ENCODE measurements around the gene SNCB.
A peak's percentile ranks its signal among the peaks of the same experiment; 100 is the strongest.

SNCB gene

GRCh38 chr5:176596689-176597416 lies 33.5 kb downstream of the SNCB start:
- H3K4me3 ChIP-seq (ENCODE audit: severe bottlenecking): no peak overlapping the region
- peak; percentile 28 for TF ChIP-seq CTCF (IDR thresholded peaks at IDR 0.05; ENCODE audit: poor library complexity, severe bottlenecking)
- DNase-seq (ENCODE audit: low spot score): peak; percentile 70
- H3K4me1 ChIP-seq (ENCODE audit: insufficient read depth, poor library complexity, severe bottlenecking): no peaks in the 10 kb centered on the region
- ATAC-seq (ENCODE audit: low read depth): peak; percentile 18; the same call in 1 of the 3 replicates
- no peaks in the 10 kb centered on the region for H3K27me3 ChIP-seq (ENCODE audit: insufficient read depth, poor library complexity, severe bottlenecking)
- no peaks in the 10 kb centered on the region for H3K9me3 ChIP-seq (ENCODE audit: severe bottlenecking)
- no peaks in the 10 kb centered on the region for H3K36me3 ChIP-seq (ENCODE audit: low read depth)
- H3K27ac ChIP-seq (ENCODE audit: poor library complexity, severe bottlenecking): no peak overlapping the region

- Histone ChIP-seq H3K27ac (ENCODE audit: poor library complexity, severe bottlenecking) (no peak overlapping the region), H3K4me3 (ENCODE audit: severe bottlenecking) (no peak overlapping the region)
- no peak for ATAC-seq (ENCODE audit: low read depth)
Observed at GRCh38 chr5:176596069-176596644, 34.2 kb downstream of the SNCB start.

GRCh38 chr5:176595386-176595943 lies 34.9 kb downstream of the SNCB start:
- H3K4me1 ChIP-seq (ENCODE audit: insufficient read depth, poor library complexity, severe bottlenecking): no peaks in the 10 kb centered on the region

More at GRCh38 chr5:176596069-176596644, 34.2 kb downstream of the SNCB start:
- no peaks in the 10 kb centered on the region for H3K9me3 ChIP-seq (ENCODE audit: severe bottlenecking)
- no peaks in the 10 kb centered on the region for H3K36me3 ChIP-seq (ENCODE audit: low read depth)
- no peak for TF ChIP-seq CTCF (IDR thresholded peaks at IDR 0.05; ENCODE audit: poor library complexity, severe bottlenecking)
- H3K4me1 ChIP-seq (ENCODE audit: insufficient read depth, poor library complexity, severe bottlenecking): no peaks in the 10 kb centered on the region
- no peaks in the 10 kb centered on the region for H3K27me3 ChIP-seq (ENCODE audit: insufficient read depth, poor library complexity, severe bottlenecking)
- DNase-seq (ENCODE audit: low spot score): peak; percentile 64

GRCh38 chr5:176594554-176594953 lies 35.8 kb downstream of the SNCB start:
- H3K36me3 ChIP-seq (ENCODE audit: low read depth): no peaks in the 10 kb centered on the region
- H3K9me3 ChIP-seq (ENCODE audit: severe bottlenecking): no peaks in the 10 kb centered on the region
- TF ChIP-seq CTCF (IDR thresholded peaks at IDR 0.05; ENCODE audit: poor library complexity, severe bottlenecking): no peak
- no peak overlapping the region for H3K4me3 ChIP-seq (ENCODE audit: severe bottlenecking)
- H3K4me1 ChIP-seq (ENCODE audit: insufficient read depth, poor library complexity, severe bottlenecking): no peaks in the 10 kb centered on the region
- DNase-seq (ENCODE audit: low spot score) (peak; percentile 62), ATAC-seq (ENCODE audit: low read depth) (no peak)
- no peak overlapping the region for H3K27ac ChIP-seq (ENCODE audit: poor library complexity, severe bottlenecking)
- H3K27me3 ChIP-seq (ENCODE audit: insufficient read depth, poor library complexity, severe bottlenecking): no peaks in the 10 kb centered on the region

More at GRCh38 chr5:176595386-176595943, 34.9 kb downstream of the SNCB start:
- ATAC-seq (ENCODE audit: low read depth): no peak
- Histone ChIP-seq H3K36me3 (ENCODE audit: low read depth) (no peaks in the 10 kb centered on the region), H3K27me3 (ENCODE audit: insufficient read depth, poor library complexity, severe bottlenecking) (no peaks in the 10 kb centered on the region), H3K4me3 (ENCODE audit: severe bottlenecking) (no peak overlapping the region), H3K9me3 (ENCODE audit: severe bottlenecking) (no peaks in the 10 kb centered on the region), H3K27ac (ENCODE audit: poor library complexity, severe bottlenecking) (no peak overlapping the region)
- DNase-seq (ENCODE audit: low spot score): peak; percentile 65
- TF ChIP-seq CTCF (IDR thresholded peaks at IDR 0.05; ENCODE audit: poor library complexity, severe bottlenecking): no peak

All from RWPE2 (cell line).